Endothelial cell (in vitro differentiated cells): Measurements from ENCODE around the gene ETV3L. TPM values are rescaled to one million over a fixed set of nuclear protein-coding genes. Genes with fewer than 3 reads are reported as not detected.

Experiments
- DNase-seq: peaks from one replicate; pipeline ENCODE4 v3.0.0; 2021; ENCODE audit warnings: low spot score
- H3K27ac Mint-ChIP-seq: one replicate; pipeline ENCODE4 v1.8.0; 2021; ENCODE audit warnings: mixed read lengths, inconsistent platforms; ENCODE audit not compliant: unreplicated experiment
- H3K27me3 Mint-ChIP-seq: one replicate; pipeline ENCODE4 v1.8.0; 2021; ENCODE audit warnings: mild to moderate bottlenecking, moderate library complexity, mixed read lengths, inconsistent platforms; ENCODE audit not compliant: unreplicated experiment
- H3K36me3 Mint-ChIP-seq: one replicate; pipeline ENCODE4 v1.8.0; 2021; ENCODE audit warnings: mild to moderate bottlenecking, low read depth, mixed read lengths, inconsistent platforms; ENCODE audit not compliant: unreplicated experiment
- H3K4me1 Mint-ChIP-seq: one replicate; pipeline ENCODE4 v1.8.0; 2021; ENCODE audit warnings: mild to moderate bottlenecking, mixed read lengths, inconsistent platforms; ENCODE audit not compliant: unreplicated experiment
- H3K4me3 Mint-ChIP-seq: one replicate; pipeline ENCODE4 v1.8.0; 2021; ENCODE audit warnings: mild to moderate bottlenecking, mixed read lengths, inconsistent platforms; ENCODE audit not compliant: unreplicated experiment
- H3K9me3 Mint-ChIP-seq: one replicate; pipeline ENCODE4 v1.8.0; 2021; ENCODE audit warnings: mixed read lengths, inconsistent platforms; ENCODE audit not compliant: unreplicated experiment
- total RNA-seq: library from RNA; stranded (reverse); fragmentation: NEBNext Ultra II Directional; extraction: Animal tissue kit (Norgen Biotek cat#: 25700); gene quantifications from one replicate; pipeline ENCODE4 v1.2.1, GENCODE V29; 2021; ENCODE audit not compliant: unreplicated experiment
- TF ChIP-seq, protein P1 (sequence below): fragments of 200-600 bp; sonication (generic); IDR thresholded peaks from one replicate; pipeline ENCODE4 v1.5.0; 2021; ENCODE audit warnings: antibody characterized with exemption; ENCODE audit not compliant: unreplicated experiment

The ETV3L gene
- total RNA-seq, 1 donor from 2014 or later: not detected

DNA sequence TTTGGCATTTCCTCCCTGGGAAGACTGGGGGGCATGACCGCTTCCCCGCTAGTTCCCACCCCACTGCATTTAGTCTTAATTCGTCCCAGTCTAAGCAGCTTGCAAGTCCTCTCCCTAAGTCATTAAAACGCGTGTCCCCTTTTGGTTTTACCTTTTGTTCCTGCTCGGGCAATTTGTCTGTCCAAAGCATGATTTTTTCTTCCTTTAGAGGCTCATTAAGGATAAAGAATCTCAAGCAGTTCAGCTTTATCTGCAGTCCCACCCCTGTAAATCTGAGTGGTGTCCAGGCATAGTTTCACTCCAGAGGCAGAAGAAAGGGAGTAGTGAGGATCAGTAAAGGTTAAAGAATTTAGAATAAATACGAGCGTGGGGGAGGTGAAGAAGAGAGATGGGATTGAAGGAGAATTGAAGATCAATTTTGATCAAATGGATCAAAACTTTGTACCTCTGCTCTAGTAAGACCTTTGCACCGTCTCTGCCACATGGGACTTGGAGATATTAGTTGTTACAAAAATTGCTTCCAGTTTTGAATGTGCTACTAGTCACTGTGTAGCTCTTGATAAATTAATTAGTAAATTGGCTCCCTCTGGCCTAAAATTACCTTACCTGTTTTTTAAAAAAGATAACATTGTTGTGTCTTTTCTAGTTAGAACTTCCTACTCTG lies 39.6 kb upstream of the ETV3L start:
- H3K4me1 Mint-ChIP-seq: peaks cover 41% of the 10 kb centered on the region
- peaks cover 23% of the 10 kb centered on the region for H3K36me3 Mint-ChIP-seq
- H3K9me3 Mint-ChIP-seq: peaks cover 5% of the 10 kb centered on the region
- H3K27ac Mint-ChIP-seq: peak overlapping the region; percentile 98
- DNase-seq: no peak
- H3K27me3 Mint-ChIP-seq: peaks cover 9% of the 10 kb centered on the region
- H3K4me3 Mint-ChIP-seq: peak overlapping the region; percentile 92
- TF ChIP-seq, protein P1, sequence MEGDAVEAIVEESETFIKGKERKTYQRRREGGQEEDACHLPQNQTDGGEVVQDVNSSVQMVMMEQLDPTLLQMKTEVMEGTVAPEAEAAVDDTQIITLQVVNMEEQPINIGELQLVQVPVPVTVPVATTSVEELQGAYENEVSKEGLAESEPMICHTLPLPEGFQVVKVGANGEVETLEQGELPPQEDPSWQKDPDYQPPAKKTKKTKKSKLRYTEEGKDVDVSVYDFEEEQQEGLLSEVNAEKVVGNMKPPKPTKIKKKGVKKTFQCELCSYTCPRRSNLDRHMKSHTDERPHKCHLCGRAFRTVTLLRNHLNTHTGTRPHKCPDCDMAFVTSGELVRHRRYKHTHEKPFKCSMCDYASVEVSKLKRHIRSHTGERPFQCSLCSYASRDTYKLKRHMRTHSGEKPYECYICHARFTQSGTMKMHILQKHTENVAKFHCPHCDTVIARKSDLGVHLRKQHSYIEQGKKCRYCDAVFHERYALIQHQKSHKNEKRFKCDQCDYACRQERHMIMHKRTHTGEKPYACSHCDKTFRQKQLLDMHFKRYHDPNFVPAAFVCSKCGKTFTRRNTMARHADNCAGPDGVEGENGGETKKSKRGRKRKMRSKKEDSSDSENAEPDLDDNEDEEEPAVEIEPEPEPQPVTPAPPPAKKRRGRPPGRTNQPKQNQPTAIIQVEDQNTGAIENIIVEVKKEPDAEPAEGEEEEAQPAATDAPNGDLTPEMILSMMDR: no peak

GRCh38 chr1:157138220-157139051 lies 38.8 kb upstream of the ETV3L start, which contains the start of gene ETV3:
Gene ETV3 (minus strand): TSS chr1:157138395. CDS start chr1:157136352, 2,043 bp downstream.
- Mint-ChIP-seq H3K4me1 (peaks cover 42% of the 10 kb centered on the region), H3K9me3 (peaks cover 5% of the 10 kb centered on the region), H3K36me3 (peaks cover 29% of the 10 kb centered on the region), H3K4me3 (peak within 1 kb of the TSS; percentile 100), H3K27ac (peak within 1 kb of the TSS; percentile 98), H3K27me3 (peaks cover 9% of the 10 kb centered on the region)
- peak; percentile 82 for DNase-seq
- TF ChIP-seq, protein P1: no peak

- peak overlapping the region; percentile 98 for H3K27ac Mint-ChIP-seq
- peaks cover 5% of the 10 kb centered on the region for H3K9me3 Mint-ChIP-seq
- TF ChIP-seq, protein P1: no peak
- peaks cover 9% of the 10 kb centered on the region for H3K27me3 Mint-ChIP-seq
- peaks cover 42% of the 10 kb centered on the region for H3K4me1 Mint-ChIP-seq
- peaks cover 32% of the 10 kb centered on the region for H3K36me3 Mint-ChIP-seq
- H3K4me3 Mint-ChIP-seq: peak overlapping the region; percentile 100
- peak; percentile 24 for DNase-seq
Measured at GRCh38 chr1:157137408-157138219, 38.0 kb upstream of the ETV3L start.

GRCh38 chr1:157137046-157137407 lies 37.4 kb upstream of the ETV3L start:
- Mint-ChIP-seq H3K36me3 (peaks cover 38% of the 10 kb centered on the region), H3K4me3 (peak overlapping the region; percentile 100), H3K9me3 (peaks cover 5% of the 10 kb centered on the region), H3K4me1 (peaks cover 42% of the 10 kb centered on the region), H3K27me3 (peaks cover 9% of the 10 kb centered on the region), H3K27ac (peak overlapping the region; percentile 98)
- DNase-seq: no peak
- TF ChIP-seq, protein P1: no peak
